Measurements from ENCODE around the gene SELENON.

Gene SELENON

DNA sequence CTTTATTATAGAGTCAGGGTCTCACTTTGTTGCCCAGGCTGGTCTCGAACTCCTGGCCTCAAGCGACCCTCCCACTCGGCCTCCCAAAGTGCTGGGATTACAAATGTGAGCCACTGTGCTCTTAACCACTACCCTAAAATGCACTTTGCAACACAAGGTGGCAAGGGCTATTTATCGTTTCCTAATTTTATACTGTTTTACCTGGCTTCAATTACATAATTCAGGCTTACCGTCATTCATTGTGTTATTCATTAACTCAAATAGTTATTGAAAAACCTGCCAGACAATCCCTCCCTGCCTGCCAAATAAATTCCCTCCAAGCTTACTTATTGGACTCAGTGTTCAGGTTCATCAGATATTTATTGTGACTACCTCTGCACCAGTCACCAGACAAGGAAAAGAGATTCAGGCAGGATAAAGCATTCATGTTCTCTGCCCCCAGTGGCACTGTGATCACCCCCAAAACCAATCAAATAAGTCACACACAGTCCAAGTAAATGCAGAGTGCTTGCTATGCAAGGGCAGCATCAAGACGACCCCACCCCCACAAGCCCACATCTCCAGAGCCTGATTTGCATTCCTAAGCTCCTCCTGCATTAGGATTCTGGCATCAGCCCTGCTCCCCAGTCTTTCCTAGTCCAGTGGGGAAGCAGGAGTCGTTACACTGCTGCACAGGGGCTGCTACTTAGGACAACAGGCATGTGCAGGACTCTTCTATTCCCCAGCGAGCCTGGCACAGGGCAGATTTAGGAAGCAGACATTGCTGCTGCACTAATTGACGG, 67.4 kb downstream of the SELENON start:
- DNase-seq: no peak
